HEK293T (cell line): ENCODE measurements around the gene RPUSD3.
"Not testable (repeated sequence)": the region's sequence is repeated elsewhere in the genome, so short reads cannot be mapped to it uniquely, and the experiment has no call there.

Source experiments
- CTCF ChIA-PET: fragments of 350-600 bp; formaldehyde crosslinking; extraction: SDS; loops from one replicate; lab custom pipeline; 2021; ENCODE audit warnings: antibody characterized with exemption, inconsistent platforms; lab: Yijun Ruan, JAX
- POLR2A ChIA-PET: fragments of 350-600 bp; formaldehyde crosslinking; extraction: SDS; loops from one replicate; lab custom pipeline; 2020; ENCODE audit warnings: antibody characterized with exemption, inconsistent platforms; lab: Yijun Ruan, JAX
- DNase-seq: peaks from one replicate; pipeline ENCODE4 v3.0.0; 2012; ENCODE audit warnings: mixed read lengths; ENCODE audit errors: extremely low spot score
- ARNT ChIP-seq: fragments of 450-650 bp; IDR thresholded peaks from 2 replicates; pipeline ENCODE4 v1.6.1; 2017; ENCODE audit warnings: mild to moderate bottlenecking
- BHLHE40 ChIP-seq: fragments of 450-650 bp; IDR thresholded peaks from 2 replicates; pipeline ENCODE4 v1.6.1; 2016; ENCODE audit warnings: mild to moderate bottlenecking, moderate library complexity, borderline replicate concordance
- CTBP1 ChIP-seq: fragments of 450-650 bp; IDR thresholded peaks from 2 replicates; pipeline ENCODE4 v1.6.1; 2016; ENCODE audit warnings: borderline replicate concordance
- ELF4 ChIP-seq: fragments of 450-650 bp; IDR thresholded peaks from 2 replicates; pipeline ENCODE4 v1.6.1; 2017; ENCODE audit warnings: antibody characterized with exemption
- FOXA1 ChIP-seq: fragments of 450-650 bp; IDR thresholded peaks from 2 replicates; pipeline ENCODE4 v1.6.1; 2016; ENCODE audit warnings: mild to moderate bottlenecking
- FOXK2 ChIP-seq: fragments of 450-650 bp; IDR thresholded peaks from 2 replicates; pipeline ENCODE4 v1.6.1; 2016; ENCODE audit warnings: mild to moderate bottlenecking
- FOXM1 ChIP-seq: fragments of 450-650 bp; IDR thresholded peaks from 2 replicates; pipeline ENCODE4 v1.6.1; 2017; ENCODE audit warnings: mild to moderate bottlenecking, borderline replicate concordance
- HDGF ChIP-seq: fragments of 450-650 bp; IDR thresholded peaks from 2 replicates; pipeline ENCODE4 v1.6.1; 2017; ENCODE audit warnings: antibody characterized with exemption, borderline replicate concordance
- L3MBTL2 ChIP-seq: fragments of 450-650 bp; conservative IDR thresholded peaks from 2 replicates; pipeline ENCODE4 v1.6.1; 2016; ENCODE audit warnings: mild to moderate bottlenecking
- LEF1 ChIP-seq: fragments of 450-650 bp; IDR thresholded peaks from 2 replicates; pipeline ENCODE4 v1.6.1; 2017; ENCODE audit warnings: mild to moderate bottlenecking, borderline replicate concordance
- NFRKB ChIP-seq: fragments of 450-650 bp; IDR thresholded peaks from 2 replicates; pipeline ENCODE4 v1.6.1; 2016; ENCODE audit warnings: mild to moderate bottlenecking, moderate library complexity
- PKNOX1 ChIP-seq: fragments of 450-650 bp; IDR thresholded peaks from 2 replicates; pipeline ENCODE4 v1.6.1; 2016
- SP1 ChIP-seq: fragments of 450-650 bp; IDR thresholded peaks from 2 replicates; pipeline ENCODE4 v1.6.1; 2017
- SUZ12 ChIP-seq: fragments of 450-650 bp; IDR thresholded peaks from 2 replicates; pipeline ENCODE4 v1.6.1; 2016; ENCODE audit warnings: mild to moderate bottlenecking
- TARDBP ChIP-seq: fragments of 450-650 bp; IDR thresholded peaks from 2 replicates; pipeline ENCODE4 v1.6.1; 2016
- ZNF384 ChIP-seq: fragments of 450-650 bp; IDR thresholded peaks from 2 replicates; pipeline ENCODE4 v1.6.1; 2016

RPUSD3 gene

GRCh38 chr3:9876991-9877390 lies 33.2 kb upstream of the RPUSD3 start:
- ChIA-PET CTCF (no interaction called here), POLR2A (no interaction called here)
- TF ChIP-seq NFRKB (no peak), ZNF384 (no peak), FOXA1 (no peak)
- DNase-seq: no peak

DNA sequence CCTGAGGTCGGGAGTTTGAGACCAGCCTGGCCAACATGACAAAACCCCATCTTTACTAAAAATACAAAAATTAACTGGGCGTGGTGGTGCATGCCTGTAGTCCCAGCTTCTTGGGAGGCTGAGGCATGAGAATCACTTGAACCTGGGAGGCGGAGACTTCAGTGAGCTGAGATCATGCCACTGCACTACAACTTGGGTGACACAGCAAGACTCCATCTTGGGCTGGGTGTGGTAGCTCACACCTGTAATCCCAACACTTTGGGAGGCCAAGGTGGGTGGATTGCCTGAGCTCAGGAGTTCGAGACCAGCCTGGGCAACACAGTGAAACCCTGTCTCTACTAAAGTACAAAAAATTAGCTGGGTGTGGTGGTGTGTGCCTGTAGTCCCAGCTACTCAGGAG lies 32.4 kb upstream of the RPUSD3 start:
- POLR2A ChIA-PET, DNase-seq, CTCF ChIA-PET: not testable (repeated sequence)

GRCh38 chr3:9875448-9875847 lies 31.6 kb upstream of the RPUSD3 start:
- CTCF ChIA-PET: no interaction called here
- DNase-seq: no peak
- POLR2A ChIA-PET: no interaction called here
- no peak for TF ChIP-seq FOXM1
- TF ChIP-seq LEF1: no peak
- TF ChIP-seq ARNT: no peak
- no peak for TF ChIP-seq ZNF384
- TF ChIP-seq SP1: no peak
- TF ChIP-seq NFRKB: no peak
- no peak for TF ChIP-seq FOXA1
- TF ChIP-seq SUZ12: no peak
- no peak for TF ChIP-seq CTBP1
- no peak for TF ChIP-seq ELF4
- no peak for TF ChIP-seq FOXK2
- TF ChIP-seq BHLHE40: no peak
- no peak for TF ChIP-seq HDGF
- TF ChIP-seq L3MBTL2: no peak
- no peak for TF ChIP-seq TARDBP

DNA sequence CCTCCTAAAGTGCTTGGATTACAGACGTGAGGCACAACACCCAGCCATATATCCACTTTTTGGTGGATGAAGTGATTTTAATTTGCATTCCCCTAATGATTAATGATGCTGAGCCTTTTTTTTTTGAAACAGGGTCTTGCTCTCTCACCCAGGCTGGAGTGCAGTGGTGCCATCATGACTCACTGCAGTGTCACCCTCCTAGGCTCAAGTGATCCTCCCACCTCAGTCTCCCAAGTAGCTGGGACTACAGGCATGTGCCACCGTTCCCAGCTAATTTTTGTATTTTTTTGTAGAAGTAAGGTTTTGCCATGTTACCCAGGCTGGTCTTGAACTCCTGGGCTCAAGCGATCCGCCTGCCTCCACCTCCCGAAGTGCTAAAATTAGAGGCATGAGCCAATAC lies 28.3 kb upstream of the RPUSD3 start:
- CTCF ChIA-PET: not testable (repeated sequence)

GRCh38 chr3:9870978-9871377 lies 27.2 kb upstream of the RPUSD3 start:
- ChIA-PET POLR2A (no interaction called here), CTCF (no interaction called here)
- no peak for DNase-seq
- TF ChIP-seq ELF4: no peak
- no peak for TF ChIP-seq ARNT
- no peak for TF ChIP-seq LEF1
- no peak for TF ChIP-seq NFRKB
- no peak for TF ChIP-seq L3MBTL2
- TF ChIP-seq FOXA1: no peak
- no peak for TF ChIP-seq PKNOX1
- TF ChIP-seq CTBP1: no peak
- no peak for TF ChIP-seq HDGF
- TF ChIP-seq SUZ12: no peak
- no peak for TF ChIP-seq FOXK2
- TF ChIP-seq BHLHE40: no peak
- no peak for TF ChIP-seq SP1
- no peak for TF ChIP-seq TARDBP
- TF ChIP-seq FOXM1: no peak
- TF ChIP-seq ZNF384: no peak

More for the DNA sequence above, 28.3 kb upstream of the RPUSD3 start:
- DNase-seq, POLR2A ChIA-PET: not testable (repeated sequence)

- no peak for TF ChIP-seq CTBP1
- no peak for TF ChIP-seq ZNF384
- no peak for TF ChIP-seq NFRKB
- TF ChIP-seq HDGF: no peak
- no peak for TF ChIP-seq FOXA1
- POLR2A ChIA-PET: no interaction called here
- CTCF ChIA-PET: no interaction called here
- DNase-seq: no peak
Observed at GRCh38 chr3:9869955-9870354, 26.1 kb upstream of the RPUSD3 start.

- ChIA-PET POLR2A (no interaction called here), CTCF (no interaction called here)
Observed at GRCh38 chr3:9867106-9867505, 23.3 kb upstream of the RPUSD3 start.

More at GRCh38 chr3:9867106-9867505, 23.3 kb upstream of the RPUSD3 start:
- DNase-seq: no peak
- no peak for TF ChIP-seq BHLHE40
- TF ChIP-seq FOXK2: no peak
- TF ChIP-seq FOXM1: no peak
- TF ChIP-seq L3MBTL2: no peak
- TF ChIP-seq ELF4: no peak
- TF ChIP-seq FOXA1: no peak
- no peak for TF ChIP-seq SUZ12
- TF ChIP-seq TARDBP: no peak
- no peak for TF ChIP-seq SP1
- TF ChIP-seq ZNF384: no peak
- TF ChIP-seq ARNT: no peak
- TF ChIP-seq LEF1: no peak
- no peak for TF ChIP-seq CTBP1
- no peak for TF ChIP-seq HDGF
- TF ChIP-seq NFRKB: no peak
- TF ChIP-seq PKNOX1: no peak
